ENCODE data around the gene DNAH12. TPM values are rescaled to one million over a fixed set of nuclear protein-coding genes. Genes with fewer than 3 reads are reported as not detected.

The DNAH12 gene
- total RNA-seq, 1 experiment from 2014 or later: 0.45 TPM

- Histone ChIP-seq H3K27me3 (replicated peaks; ENCODE audit: control insufficient read depth, insufficient read depth, low read length) (no peaks in the 10 kb centered on the region), H3K4me1 (no peaks in the 10 kb centered on the region), H3K4me3 (ENCODE audit: low read depth, low read length) (no peak overlapping the region), H3K36me3 (ENCODE audit: control insufficient read depth, insufficient read depth, low read length) (no peaks in the 10 kb centered on the region), H3K9me3 (no peaks in the 10 kb centered on the region)
- H3K27me3 Mint-ChIP-seq (ENCODE audit: insufficient read depth, unreplicated experiment): no peaks in the 10 kb centered on the region
- TF ChIP-seq CTCF (IDR thresholded peaks at IDR 0.05; ENCODE audit: insufficient read depth in 1 of 2, low read depth in 1 of 2, low read length in 1 of 2, severe bottlenecking in 1 of 2, unreplicated experiment in 1 of 2): no peak
- H3K27ac Mint-ChIP-seq (ENCODE audit: unreplicated experiment): no peak overlapping the region
- CTCF ChIA-PET: interaction anchor here (0.6 kb wide), 1 partner anchor 10 kb away, joined by 4 read pairs; no protein-coding TSS in a partner anchor
- peaks cover 10% of the 10 kb centered on the region for H3K9me3 Mint-ChIP-seq (ENCODE audit: unreplicated experiment)
- no peak for DNase-seq
- intact Hi-C loops (cut with micrococcal nuclease; ENCODE audit: unreplicated experiment): no loop called here
- H3K4me3 Mint-ChIP-seq (ENCODE audit: unreplicated experiment): no peak overlapping the region
- no peaks in the 10 kb centered on the region for H3K36me3 Mint-ChIP-seq (ENCODE audit: insufficient read depth, unreplicated experiment)
- H3K4me1 Mint-ChIP-seq (ENCODE audit: low read depth, unreplicated experiment): no peaks in the 10 kb centered on the region
- POLR2A ChIA-PET: interaction anchor here (0.6 kb wide), 1 partner anchor 75 kb away, joined by 3 read pairs; no protein-coding TSS in a partner anchor
- BruUV-seq (replicated peaks): no TSS peak
Observed at GRCh38 chr3:57288403-57288802, 255.7 kb downstream of the DNAH12 start.

GRCh38 chr3:57287205-57287604 is 256.9 kb downstream of the DNAH12 start:
- CTCF ChIA-PET: no interaction called here
- TF ChIP-seq CTCF (IDR thresholded peaks at IDR 0.05; ENCODE audit: insufficient read depth in 1 of 2, low read depth in 1 of 2, low read length in 1 of 2, severe bottlenecking in 1 of 2, unreplicated experiment in 1 of 2): no peak
- H3K9me3 Mint-ChIP-seq (ENCODE audit: unreplicated experiment): peaks cover 10% of the 10 kb centered on the region
- Histone ChIP-seq H3K27me3 (replicated peaks; ENCODE audit: control insufficient read depth, insufficient read depth, low read length) (no peaks in the 10 kb centered on the region), H3K4me3 (ENCODE audit: low read depth, low read length) (no peak overlapping the region), H3K36me3 (ENCODE audit: control insufficient read depth, insufficient read depth, low read length) (no peaks in the 10 kb centered on the region), H3K4me1 (no peaks in the 10 kb centered on the region), H3K9me3 (no peaks in the 10 kb centered on the region)
- DNase-seq: no peak
- H3K4me1 Mint-ChIP-seq (ENCODE audit: low read depth, unreplicated experiment): no peaks in the 10 kb centered on the region
- no peak overlapping the region for H3K4me3 Mint-ChIP-seq (ENCODE audit: unreplicated experiment)
- intact Hi-C loops (cut with micrococcal nuclease; ENCODE audit: unreplicated experiment): no loop called here
- no TSS peak for BruUV-seq (replicated peaks)
- H3K27me3 Mint-ChIP-seq (ENCODE audit: insufficient read depth, unreplicated experiment): no peaks in the 10 kb centered on the region
- no peak overlapping the region for H3K27ac Mint-ChIP-seq (ENCODE audit: unreplicated experiment)
- no peaks in the 10 kb centered on the region for H3K36me3 Mint-ChIP-seq (ENCODE audit: insufficient read depth, unreplicated experiment)
- POLR2A ChIA-PET: no interaction called here

GRCh38 chr3:57283334-57283733 is 260.8 kb downstream of the DNAH12 start:
- CTCF ChIA-PET: no interaction called here
- Mint-ChIP-seq H3K9me3 (ENCODE audit: unreplicated experiment) (peaks cover 10% of the 10 kb centered on the region), H3K4me1 (ENCODE audit: low read depth, unreplicated experiment) (no peaks in the 10 kb centered on the region)

More at GRCh38 chr3:57283334-57283733, 260.8 kb downstream of the DNAH12 start:
- no peaks in the 10 kb centered on the region for H3K36me3 Mint-ChIP-seq (ENCODE audit: insufficient read depth, unreplicated experiment)
- BruUV-seq (replicated peaks): no TSS peak
- H3K4me3 Mint-ChIP-seq (ENCODE audit: unreplicated experiment): no peak overlapping the region
- no peaks in the 10 kb centered on the region for H3K4me1 ChIP-seq
- POLR2A ChIA-PET: no interaction called here
- no peaks in the 10 kb centered on the region for H3K27me3 ChIP-seq (replicated peaks; ENCODE audit: control insufficient read depth, insufficient read depth, low read length)
- no peaks in the 10 kb centered on the region; the same call in 1 of the 2 replicates for H3K9me3 ChIP-seq
- H3K27me3 Mint-ChIP-seq (ENCODE audit: insufficient read depth, unreplicated experiment): no peaks in the 10 kb centered on the region
- H3K4me3 ChIP-seq (ENCODE audit: low read depth, low read length): no peak overlapping the region
- H3K27ac Mint-ChIP-seq (ENCODE audit: unreplicated experiment): no peak overlapping the region
- intact Hi-C loops (cut with micrococcal nuclease; ENCODE audit: unreplicated experiment): no loop called here
- no peak for DNase-seq
- no peaks in the 10 kb centered on the region for H3K36me3 ChIP-seq (ENCODE audit: control insufficient read depth, insufficient read depth, low read length)
- no peak for TF ChIP-seq CTCF (IDR thresholded peaks at IDR 0.05; ENCODE audit: insufficient read depth in 1 of 2, low read depth in 1 of 2, low read length in 1 of 2, severe bottlenecking in 1 of 2, unreplicated experiment in 1 of 2)

Data from Caco-2 (cell line).